ENCODE results near the gene KRTAP10-12.

Gene KRTAP10-12

DNA sequence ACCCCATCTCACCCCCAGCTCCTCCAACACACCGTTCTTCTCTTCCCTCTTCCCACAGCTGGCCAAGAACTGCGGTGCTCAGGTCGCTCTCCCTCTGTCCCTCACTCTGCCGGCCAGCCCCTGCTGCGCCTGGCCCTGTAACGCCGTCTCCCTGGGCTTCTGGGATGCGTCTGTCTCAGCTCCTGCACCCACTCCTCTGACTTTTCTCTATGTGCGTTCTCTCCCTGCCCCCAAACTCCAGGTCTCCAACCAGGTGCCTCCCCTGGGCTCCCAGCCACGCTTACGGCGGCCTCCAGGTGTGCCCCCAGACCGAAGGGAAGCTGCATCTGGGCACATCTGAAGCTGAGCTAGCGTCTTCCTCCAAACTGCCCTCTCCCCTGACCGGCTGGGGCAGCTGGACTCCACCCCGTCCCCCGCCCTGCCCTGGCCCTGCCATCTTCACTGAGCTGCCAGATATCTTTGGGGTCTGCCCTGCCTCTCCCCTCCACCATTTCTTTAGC lies 2.6 kb downstream of the KRTAP10-12 start:
- DNase-seq = no peak

DNA sequence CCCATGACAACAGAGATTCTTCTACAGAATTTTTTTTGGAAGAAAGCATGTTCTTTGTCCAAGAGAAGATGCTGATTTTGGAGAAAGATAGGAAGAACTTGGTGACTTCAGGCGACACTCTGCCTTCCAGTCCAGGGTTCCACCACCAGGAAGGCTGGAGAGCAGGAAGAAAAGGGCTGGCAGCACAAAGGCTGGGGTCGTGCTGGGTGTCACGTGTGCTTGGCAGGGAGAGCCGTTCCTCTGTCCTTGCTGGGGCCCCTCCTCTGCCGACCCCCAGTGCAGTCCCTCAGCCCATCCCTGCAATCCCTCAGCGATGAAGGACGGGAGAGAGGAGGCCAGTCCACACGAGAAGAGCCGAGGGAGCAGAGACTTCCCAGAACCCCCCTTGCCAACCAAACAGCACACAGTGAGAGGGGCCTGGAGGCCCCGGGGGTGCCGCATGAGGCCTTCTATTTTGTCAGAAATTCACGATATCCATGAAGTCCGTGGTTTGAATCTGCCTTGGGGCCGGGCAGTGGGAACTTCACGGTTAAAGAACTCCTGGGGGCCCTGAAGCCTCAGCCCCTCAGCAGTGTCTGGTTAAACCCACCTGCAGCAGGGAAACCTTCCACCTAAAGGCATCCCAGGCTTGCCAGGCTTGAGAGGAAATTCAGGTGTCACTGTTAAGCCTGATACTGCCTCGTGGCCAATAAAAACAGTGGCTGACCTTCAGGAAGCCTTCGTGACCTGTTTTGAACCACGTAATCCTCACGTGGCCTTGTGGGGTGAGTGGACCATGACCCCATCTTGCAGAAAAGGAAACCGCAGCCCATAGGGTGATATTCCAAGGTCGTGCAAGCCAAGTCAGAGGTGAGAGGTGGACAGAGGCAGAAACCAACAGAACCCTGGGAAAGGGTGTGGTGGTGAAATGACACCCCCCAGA lies 3.4 kb downstream of the KRTAP10-12 start:
- no peak for DNase-seq

DNA sequence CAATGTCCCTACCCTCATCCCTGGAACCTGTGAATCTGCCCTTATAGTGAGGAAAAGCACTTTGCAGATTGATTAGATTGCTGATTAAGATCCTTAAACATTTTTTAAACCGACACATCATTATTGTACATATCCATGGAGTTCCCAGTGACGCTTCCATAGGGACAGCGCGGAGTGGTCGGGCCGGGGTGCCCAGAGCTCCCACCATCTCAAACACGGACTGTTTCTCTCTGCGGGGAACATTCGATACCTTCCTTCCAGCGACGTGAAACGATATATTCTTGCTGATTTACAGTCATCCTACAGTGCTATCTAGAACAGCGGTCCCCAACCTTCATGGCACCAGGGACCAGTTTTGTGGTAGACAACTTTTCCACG lies 4.0 kb downstream of the KRTAP10-12 start:
- no peak for DNase-seq

DNA sequence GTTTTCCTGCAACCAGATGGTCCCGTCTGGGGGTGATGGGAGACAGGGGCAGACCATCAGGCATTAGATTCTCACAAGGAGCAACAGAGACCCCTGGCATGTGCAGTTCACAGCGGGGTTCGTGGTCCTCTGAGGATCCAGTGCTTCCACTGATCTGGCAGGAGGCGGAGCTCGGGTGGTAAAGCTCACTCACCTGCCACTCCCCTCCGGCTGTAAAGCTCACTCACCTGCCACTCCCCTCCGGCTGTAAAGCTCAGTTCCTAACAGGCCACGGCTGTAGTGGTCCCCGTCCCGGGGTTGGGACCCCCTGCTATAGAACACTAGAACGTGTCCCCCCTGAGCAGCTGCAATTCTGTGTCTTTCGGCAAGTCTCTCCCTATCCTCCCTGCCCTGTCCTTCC lies 4.6 kb downstream of the KRTAP10-12 start:
- no peak for DNase-seq

DNA sequence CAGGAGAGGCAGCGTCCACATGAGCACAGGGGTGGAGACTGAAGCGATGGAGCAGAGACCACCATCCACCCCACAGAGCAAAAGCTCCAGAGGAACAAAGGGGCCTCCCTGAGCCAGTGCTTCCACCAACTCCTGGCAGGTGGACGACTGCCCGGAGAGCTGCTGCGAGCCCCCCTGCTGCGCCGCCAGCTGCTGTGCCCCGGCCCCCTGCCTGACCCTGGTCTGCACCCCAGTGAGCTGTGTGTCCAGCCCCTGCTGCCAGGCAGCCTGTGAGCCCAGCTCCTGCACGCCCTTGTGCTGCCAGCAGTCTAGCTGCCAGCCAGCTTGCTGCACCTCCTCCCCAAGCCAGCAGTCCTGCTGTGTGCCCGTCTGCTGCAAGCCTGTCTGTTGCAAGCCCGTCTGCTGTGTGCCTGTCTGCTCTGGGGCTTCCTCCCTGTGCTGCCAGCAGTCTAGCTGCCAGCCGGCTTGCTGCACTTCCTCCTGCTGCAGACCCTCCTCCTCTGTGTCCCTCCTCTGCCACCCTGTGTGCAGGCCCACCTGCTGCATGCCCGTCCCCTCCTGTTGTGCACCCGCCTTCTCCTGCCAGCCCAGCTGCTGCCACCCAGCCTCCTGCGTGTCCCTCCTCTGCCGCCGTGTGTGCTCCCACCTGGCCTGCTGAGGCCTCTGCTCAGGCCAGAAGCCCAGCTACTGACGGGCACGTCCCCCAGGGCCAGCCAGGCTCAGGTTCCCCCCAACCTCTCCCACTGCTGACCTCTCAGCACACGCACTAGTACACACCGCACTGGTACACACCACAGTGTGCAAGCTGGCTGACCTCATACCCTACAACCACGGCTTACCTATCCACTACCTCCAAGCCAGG lies 5.4 kb downstream of the KRTAP10-12 start:
- peak in 1 of 14 donors; percentile 53 for DNase-seq

DNA sequence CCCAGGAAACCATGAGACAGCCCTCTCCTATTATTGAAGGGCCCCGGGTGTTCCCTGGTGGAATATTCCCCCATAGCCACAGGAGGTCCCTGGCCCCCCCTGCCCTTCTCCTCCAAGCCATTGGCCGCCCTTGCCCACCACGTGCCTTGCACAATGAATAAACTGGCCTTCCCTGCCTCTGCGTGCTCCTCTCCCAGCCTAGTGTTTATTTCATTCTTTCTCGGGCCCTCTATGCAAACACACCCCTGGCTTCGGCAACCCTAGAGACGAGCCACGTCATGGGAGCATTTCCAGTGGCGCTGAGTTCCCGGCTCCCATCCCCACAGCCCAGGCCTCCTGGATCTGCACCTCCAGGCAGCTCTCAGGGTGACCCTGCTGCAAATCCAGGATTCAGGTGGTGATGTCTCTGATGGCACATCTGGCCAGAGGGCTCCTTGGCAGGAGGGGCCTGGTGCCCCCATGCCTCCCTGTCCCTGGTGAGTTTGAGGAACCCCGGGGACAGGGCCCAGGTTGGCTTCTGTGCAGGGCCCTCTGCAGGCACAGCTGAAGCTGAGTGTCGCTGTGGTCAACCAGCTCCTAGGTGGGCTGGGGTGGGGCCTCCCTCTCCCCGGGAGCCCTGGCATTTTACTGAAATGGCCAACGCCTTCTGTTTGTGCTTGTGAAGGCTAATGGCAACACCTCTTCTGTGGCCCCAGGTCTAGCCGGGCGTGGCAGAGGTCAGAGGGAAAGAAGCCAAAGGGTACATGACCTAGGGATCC lies 6.2 kb downstream of the KRTAP10-12 start:
- no peak for DNase-seq

DNA sequence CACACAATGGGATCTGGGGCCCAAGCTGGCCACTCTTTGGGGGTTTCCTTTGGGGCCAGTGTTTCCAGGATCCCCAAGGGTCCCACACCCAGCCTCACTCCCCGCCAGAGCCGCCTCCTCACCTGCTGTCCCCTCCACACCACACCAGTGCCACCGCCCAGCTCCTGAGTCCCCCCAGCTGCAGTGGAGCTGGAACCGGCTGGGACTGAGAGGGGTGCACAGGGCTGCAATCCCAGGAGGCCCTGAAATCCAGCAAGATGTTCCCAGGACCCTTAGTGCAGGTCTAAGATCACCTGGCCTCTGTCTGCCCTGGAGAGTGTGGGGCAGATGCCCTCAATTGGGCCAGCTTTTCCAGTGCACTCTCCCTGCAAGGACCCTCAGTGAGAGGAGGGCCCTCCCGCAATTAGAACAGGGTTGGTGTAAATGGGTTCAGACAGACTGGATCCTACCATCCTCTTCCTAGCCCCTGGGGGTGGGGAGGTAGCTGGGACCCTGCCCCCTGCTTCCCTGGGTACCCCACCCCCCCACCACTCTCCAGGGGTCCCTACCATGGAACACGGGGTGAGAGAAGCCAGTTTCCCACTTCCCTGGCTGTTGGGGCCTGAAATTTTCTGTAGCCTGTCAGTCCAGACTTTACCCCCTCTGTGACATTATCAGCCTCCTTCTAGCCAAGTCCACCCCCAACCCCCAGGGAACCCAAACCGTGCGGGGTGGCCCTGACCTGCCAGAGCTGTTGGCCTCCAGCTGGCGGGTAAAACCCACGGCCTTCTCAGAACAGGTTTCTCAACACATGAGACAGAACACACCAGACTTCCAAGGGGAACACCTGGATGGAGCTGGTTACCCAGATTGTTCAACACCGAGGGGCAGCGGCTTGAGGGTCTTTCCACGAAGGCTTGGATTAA lies 7.0 kb downstream of the KRTAP10-12 start:
- DNase-seq = no peak

DNA sequence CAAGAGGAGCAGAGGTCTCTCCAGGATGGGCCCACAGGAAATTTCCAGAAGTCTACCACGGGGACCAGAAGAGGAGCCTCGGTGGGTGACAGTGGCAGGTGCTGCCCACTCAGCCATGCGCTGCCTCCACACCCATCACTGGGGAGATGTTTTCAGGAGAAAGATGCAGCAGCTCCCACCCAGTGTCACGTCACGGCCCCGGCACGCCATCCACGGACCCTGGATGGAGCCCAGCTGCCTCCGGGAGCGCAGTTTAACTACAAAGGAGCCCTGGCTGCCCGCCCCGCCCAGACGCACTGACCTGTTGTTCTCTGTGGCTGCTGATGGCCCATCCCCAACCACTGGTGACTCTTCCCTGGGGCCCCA lies 7.6 kb downstream of the KRTAP10-12 start:
- DNase-seq = no peak

DNA sequence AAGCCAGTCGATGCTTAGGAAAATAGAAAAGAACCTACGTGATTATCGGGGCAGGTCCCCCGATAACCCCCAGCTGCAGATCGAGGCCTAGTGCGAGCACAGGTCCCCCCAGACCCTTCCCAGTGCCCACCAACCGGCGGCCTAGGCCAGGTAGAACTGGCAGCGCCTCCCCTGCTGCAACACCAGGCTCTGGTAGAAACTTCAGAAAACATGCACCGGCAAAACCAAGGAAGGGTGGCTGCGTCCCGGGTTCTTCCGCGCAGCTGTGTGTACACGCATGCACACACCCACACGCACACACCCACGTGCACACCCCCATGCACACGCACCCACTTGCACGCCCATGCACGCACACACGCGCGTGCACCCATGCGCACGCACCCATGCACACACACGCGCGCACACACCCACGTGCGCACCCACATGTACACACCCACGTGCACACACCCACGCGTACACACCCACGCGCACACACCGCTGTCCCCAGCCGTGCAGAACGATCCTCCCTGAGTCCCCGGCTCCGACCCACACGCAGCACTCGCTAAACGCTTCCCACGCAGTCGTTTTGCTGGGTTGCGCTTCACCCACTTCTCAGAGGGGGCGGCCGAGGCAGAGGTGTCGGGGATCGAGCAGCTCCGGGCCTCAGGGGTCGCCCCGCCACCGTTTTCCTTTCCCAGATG lies 9.2 kb downstream of the KRTAP10-12 start:
- no peak for DNase-seq

DNA sequence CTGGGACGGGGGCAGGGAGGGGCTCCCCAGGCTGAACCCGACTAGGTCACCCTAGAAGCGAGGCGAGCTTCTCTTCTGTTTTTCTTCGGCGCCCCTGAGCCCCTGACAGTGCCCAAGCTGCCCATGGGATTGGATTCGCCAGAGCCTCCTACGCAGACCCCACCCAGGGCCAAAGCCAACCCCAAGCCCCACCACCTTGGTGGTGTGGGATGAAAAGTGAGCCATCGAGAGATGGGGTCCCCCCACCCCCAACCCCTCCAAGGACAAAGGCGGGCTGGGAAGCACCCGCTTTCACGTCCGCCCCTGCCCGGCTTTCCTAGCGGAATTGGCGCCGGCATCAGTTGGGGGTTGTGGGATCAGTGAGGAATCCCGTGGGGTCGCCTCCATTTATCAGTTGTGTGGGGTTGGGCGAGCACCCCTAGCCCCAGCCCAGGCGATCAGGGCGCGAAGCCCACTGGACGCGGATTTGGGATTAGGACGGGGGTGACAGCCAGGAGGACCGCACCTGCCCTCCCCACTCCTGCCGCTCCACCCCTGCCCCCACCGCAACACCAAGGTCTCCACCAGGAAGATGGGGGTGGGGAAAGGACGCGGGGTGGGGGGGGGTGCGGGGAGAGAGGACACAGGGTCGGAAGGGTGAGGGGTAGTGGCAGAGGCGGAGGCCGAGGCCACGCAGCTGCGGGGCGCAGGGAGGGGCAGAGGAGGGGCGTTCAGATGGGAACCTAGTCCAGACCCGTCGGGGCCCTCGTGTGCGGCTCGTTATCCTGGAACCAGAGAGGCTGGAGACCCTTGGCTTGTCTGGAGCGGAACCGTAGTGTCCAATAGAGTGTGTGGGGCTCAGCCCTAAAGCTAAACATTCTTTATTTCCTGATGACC lies 10.0 kb downstream of the KRTAP10-12 start:
- no peak for DNase-seq

DNA sequence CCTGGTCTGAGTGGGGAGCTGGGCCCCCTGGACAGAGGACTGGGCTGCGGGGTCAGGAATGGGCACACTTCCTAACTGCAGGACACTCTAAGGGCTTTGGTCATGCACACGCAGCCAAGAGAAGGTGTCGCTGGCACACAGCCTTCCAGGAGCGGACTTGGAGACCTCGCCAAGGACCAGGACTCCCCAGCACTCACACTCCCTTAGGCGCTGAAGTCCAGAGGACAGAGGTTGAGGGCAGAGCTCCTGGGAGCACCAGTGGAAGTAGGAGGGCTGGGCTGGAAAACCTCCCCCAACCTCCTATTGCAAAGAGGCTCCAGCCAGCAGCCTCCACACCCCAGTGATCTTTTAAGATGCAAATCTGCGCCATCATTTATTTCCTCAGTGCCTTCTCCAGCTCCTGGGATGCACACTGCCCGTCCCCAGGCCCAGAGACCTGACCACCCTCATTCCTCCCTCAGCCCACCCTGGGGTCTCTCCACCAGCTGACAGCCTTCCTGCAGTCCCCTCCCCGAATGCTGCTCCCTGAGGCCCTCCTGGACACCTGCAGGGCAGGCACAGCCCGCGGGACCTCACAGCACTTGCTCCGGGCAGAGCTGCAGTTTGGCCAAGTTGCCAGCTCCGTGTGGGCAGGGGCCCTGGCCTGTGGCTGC lies 11.4 kb downstream of the KRTAP10-12 start:
- DNase-seq = no peak

DNA sequence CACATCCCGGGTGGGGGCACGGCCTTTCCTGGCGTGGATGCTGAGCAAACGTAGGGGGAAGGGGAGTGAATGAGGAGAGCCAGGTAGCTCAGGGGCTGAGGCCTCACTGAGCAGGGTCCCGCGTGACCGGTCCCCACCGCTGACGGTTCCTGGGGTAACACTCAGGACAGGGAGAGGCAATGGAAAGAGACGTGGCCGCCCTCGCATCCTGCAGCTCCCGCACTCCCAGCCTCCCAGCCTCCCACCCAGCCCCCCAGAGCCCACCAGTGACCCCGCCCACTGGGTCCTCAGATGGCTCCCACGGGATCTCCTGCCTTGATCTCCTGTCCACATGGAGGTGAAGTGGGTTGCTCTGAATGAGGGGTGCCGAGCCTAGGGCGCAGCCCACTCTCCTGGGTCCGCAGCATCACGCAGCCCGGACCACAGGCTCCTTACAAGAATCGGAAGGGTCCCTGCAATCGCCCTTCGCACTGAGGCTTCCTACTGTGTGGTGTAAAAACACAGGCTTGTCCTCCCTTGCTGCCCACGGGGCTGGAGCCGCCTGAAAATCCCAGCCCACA lies 12.0 kb downstream of the KRTAP10-12 start:
- no peak for DNase-seq

DNA sequence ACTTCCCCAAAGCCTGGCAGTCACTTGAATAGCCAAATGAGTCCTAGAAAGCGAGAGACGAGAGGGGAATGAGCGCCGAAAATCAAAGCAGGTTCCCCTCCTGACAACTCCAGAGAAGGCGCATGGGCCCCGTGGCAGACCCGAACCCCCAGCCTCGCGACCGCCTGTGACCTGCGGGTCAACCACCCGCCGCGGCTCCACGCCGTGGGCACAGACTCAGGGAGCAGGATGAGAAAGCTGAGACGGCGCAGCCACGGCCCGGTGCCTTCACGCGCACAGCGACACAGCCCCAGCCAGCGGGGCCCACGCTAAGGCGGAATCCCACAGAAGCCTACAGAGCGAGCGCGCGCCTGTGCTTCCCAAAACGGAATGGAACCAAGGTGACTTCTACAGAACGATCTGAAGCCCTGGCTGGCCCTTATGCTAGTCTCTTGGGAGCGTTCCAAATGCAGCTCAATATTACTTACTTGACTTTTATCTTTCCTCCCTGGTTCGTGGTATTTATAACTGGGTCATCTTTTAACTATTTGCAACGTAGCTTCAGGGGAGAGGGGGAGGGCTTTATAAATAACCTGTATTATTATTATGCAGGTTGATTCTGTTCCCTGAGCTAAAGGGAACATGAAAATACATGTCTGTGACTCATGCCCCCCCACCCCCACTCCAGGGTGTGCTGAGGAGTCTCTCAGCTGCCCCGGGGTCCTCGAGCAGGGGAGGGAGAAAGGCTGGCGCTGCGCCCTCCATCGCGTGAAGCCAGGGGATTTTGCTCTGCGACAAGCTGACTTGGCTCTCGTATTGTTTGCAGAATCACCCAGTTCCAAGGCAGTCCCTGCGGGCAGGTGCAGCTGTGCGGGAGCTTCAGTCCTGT lies 12.7 kb downstream of the KRTAP10-12 start:
- no peak for DNase-seq

DNA sequence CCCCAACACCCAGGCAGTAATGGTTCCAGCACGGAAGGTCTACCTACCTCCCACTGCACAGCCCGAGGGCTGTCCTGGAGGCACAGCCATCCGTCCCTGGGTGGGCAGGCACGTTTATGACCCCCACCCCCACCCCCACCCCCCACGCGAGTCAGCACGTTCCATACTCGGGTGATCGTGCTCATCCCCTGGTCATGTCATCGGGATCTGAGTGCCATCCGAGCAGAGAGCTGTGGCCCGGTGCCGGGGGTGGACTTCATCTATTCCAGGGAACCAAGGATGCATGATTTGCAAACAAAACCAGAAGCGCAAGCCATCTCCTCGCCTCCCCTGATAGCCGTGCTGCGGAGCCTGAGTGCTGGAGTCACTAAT lies 13.3 kb downstream of the KRTAP10-12 start:
- no peak for DNase-seq

DNA sequence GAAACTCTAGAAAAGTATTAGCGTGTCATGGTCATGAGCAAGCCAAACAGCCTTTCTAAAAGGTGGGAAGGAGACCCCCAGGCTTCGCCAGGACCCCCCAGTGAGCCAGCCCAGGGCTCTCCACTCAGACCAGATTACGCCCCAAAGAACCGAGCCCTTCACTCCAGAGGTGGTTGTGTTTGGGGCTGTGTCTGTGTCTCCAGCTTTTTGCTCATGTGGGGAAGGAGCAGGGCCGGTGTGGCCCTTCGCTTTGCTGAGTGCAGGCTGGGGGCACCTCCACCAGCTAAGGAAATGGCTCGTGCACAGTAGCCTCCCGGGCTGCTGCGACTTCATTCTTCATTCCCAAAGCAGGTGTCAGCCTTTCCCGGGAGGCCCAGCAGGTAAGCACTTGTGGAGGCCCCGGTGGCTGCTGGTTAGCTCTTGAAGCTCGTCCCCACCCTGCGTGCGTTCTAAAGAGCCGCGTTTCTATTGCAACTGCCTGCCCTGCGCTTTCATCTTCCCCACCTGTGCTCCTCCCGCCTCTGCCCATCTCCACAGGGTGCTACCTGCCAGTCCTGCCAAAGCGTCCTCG lies 13.9 kb downstream of the KRTAP10-12 start:
- no peak for DNase-seq

DNA sequence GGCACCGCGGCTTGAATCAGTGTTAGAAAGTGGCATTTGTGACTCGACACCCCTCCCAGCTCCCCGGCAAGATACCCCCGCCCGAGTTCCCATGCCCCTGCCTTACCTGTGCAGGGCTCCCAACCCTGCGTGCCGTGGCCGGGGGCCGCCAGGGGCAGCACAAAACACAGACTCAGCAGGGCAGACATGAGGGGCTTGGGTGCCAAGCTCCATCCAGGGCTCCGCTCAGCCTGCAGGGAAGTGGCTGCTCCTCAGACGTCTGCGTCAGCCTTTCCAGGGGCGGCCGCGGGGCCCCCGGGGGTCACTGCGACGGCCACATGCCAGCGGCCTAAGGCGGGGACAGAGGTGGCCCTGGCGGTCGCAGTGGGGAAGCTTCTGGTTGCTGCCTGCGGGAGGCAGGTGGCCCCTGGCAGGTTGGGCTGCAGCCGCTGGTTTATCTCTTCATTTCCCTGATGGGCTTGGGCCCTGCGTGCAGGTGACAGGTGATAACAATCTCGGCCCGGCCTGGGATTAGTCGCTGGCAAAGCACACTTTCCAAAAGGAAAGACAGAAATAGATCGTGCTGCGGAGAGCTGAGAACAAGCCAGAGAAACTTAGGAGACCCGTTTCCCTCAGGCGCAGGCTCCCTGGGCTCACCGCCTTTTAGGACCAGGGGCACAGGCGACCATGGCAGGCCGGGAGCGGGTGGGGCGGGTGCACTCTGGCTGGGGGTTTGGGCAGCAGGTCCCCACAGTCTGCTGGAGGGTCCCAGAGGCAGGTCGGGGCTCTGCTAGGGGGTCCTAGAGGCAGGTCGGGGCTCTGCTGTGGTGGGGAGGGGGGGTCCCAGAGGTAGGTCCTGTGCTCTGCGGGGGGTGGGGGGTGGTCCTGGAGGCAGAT lies 14.6 kb downstream of the KRTAP10-12 start, which contains the start of gene TSPEAR:
Gene TSPEAR (minus strand): TSS at position 246 of the 876 bp plus-strand sequence. CDS start 58 bp downstream, at position 188.
- DNase-seq = no peak

Data from C1 segment of cervical spinal cord (tissue), 14 donors.